HG02798 (cell line): ENCODE measurements around the gene G2E3.
A peak's percentile ranks its signal among the peaks of the same experiment; 100 is the strongest.
"Not testable (repeated sequence)": the region's sequence is repeated elsewhere in the genome, so short reads cannot be mapped to it uniquely, and the experiment has no call there.

Experiments used
- ATAC-seq: cut with Tn5 transposase; IDR thresholded peaks from one replicate; pipeline ENCODE4 v1.9.1; 2021; ENCODE audit warnings: mild to moderate bottlenecking; ENCODE audit not compliant: unreplicated experiment, poor library complexity

The G2E3 gene

GRCh38 chr14:30596935-30597334 is 38.0 kb downstream of the G2E3 start:
- no peak for ATAC-seq

DNA sequence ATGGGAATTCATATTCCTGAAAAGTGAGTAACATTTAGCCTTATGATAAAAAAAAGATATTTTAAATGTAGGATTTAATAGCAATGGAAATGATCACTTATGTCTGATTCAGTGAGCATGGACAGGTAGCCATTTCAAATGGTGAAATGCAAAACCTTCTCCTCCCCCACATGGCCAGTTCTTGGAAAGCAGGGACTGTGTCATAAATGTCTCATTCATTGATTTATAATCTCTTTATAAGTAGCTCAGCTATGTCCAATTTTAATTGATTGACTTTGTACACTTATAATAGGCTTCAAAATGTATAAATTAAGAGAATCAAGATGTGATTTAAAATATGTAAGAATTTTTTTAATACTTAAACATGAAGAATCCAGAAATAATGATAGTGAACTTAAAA is 38.5 kb downstream of the G2E3 start:
- no peak for ATAC-seq

- no peak for ATAC-seq
Observed at GRCh38 chr14:30600922-30601918, 42.3 kb downstream of the G2E3 start.

DNA sequence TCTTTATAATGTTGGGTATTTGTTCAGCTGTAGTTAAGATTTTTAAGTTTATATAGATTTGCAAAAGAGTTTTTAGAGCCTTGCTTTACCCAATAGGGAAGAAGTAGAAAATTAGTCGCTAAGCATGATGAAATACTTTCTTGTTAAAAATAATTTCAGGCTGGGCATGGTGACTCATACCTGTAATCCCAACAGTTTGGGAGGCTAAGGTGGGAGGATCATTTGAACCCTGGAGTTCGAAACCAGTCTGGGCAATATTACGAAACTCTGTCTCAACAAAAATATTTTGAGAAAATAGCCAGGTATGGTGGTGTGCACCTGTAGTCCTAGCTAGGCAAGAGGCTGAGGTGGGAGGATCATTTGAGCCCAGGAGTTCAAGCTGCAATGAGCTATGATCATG is 44.4 kb downstream of the G2E3 start:
- ATAC-seq = no peak

- not testable (repeated sequence) for ATAC-seq
Observed at GRCh38 chr14:30604696-30605095, 45.7 kb downstream of the G2E3 start.

DNA sequence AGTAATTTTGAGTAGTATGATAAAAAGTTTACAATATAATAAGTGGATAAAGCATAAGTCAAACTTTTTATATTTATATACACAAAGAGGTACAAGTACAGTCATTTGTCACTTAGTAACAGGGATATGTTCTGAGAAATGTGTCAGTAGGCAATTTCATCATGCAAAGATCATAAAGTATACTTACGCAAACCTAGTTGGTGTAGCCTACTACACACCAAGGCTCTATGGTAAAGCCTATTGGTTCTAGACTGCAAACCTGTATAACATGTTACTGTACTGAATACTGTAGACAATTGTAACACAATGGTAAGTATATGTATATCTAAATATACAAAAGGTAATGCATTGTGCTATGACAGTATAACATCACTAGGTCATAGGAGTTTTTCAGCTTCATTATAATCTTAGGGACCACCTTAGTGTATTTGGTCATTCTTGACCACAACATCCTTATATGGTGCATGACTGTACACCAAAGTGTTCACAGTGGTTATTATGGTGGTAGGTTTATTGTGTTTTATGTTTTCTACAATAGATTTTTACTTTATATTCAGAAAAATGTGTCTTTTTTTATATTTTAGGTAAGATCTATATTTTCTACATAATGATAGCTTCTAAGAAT is 48.3 kb downstream of the G2E3 start:
- no peak for ATAC-seq

- no peak for ATAC-seq
Observed at GRCh38 chr14:30608533-30609006, 49.6 kb downstream of the G2E3 start.

DNA sequence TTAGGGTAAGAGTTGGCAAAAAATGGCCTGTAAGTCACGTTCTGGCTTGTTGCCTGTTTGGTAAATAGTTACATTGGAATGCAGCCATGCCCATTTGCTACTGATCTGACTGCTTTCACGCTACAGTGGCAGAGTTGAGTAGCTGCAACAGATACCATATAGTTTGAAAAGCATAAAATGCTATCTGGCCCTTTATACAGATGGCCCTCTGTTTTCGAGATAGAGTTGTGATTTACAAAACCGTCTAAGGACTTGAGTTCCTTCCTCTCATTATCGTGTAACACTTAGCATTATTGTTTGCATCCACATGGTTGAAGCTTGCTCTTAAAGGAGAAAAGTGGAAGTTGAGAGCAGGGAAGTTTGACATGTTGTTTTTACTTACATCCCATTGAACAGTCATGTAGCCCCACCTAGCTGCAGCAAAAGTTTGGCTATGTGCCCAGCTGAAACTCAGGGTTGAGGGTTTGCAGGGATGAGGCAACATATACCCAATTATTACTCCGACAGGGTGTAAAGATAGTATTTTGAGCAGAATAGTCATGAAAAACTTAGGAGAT is 51.9 kb downstream of the G2E3 start:
- no peak for ATAC-seq

- ATAC-seq = no peak
Observed at GRCh38 chr14:30614155-30614554, 55.2 kb downstream of the G2E3 start.

DNA sequence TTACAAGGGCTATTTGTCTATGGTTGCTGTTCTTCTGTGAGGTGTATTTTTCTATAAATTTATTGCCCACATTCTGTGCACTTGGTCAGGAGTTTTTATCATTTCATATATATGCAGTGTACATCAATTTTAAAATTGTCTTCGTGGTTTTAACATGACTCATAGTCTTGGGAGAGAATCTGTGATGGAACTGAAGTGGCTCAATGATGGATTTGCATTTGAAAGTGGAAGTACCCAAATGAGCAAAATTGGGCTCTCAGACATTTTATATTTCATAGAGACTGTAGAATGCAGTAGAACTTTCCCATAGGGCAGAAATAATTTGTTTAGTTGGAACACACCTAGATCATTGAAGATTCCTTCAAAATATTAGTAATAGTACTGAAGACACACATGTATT is 61.2 kb downstream of the G2E3 start:
- ATAC-seq = peak; percentile 45

DNA sequence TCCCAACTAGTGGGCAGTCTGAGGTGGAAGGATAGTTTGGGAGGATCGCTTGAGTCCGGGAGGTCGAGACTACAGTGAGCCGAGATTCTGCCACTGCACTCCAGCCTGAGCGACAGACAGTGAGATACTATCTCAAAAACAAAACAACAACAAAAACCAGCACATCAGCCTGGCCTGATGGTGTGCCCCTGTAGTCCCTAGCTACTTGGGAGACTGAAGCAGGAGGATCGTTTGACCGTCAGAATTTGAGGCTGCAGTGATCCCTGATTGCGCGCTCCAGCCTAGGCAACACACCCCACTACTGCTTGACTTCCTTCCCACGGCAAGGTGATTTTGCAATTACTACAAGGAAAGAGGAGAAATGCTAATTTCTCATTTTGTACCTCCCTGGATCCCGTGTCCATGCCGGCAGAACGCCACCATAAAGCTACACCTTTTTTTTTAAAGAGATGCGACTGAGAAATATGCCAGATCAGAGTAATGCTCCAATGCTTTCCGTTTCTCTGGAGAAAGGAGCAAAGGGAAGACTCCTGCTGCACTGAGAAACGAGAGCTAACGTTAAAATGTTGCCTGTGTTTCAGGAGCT is 62.5 kb downstream of the G2E3 start:
- peak; percentile 2 for ATAC-seq

DNA sequence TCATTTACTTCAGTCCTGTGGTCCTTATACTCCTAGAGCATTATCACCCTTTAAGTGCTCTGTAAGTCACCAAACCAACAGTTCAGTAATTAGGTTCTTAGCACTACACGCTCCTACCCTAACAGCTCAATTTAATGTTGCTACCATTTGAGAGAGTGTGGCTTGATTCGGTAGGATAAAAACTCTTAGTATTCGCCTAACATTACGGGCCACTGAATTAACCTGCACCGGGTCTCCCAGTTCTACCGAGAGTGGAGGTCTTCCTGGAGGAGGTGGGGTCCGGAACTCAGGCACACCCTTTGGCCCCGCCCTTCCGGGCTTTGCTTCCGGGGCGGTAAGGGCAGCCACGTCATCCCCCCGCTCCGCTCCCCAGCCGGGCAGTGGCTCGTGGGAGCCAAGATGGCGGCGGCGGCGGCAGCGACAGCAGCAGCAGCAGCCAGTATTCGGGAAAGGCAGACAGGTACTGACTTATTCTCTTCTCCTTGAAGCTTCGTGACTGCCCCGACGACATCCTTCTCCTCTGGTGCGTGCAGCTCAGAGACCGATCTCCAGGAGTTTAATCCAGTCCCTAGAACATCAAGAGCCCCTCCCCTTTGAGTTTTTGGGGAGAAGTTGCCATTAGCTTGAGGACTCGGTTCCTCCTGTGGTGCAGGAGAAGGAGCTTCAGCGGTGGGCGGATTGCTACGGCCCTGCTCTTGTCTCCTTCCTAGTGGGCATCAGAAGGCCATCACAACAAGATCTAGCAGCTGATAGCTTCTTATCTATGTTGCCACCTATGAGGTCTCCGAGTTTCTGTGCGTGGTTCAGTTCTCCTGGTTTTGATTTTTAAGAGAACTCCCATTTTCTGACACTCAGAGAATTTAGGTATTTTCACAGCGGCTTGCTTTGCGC is 63.2 kb downstream of the G2E3 start, which contains the start of gene SCFD1:
TSS of gene SCFD1 (plus strand) at position 380 of the 891 bp plus-strand sequence. CDS start at position 400, 20 bp downstream.
- ATAC-seq = peak; percentile 96

- ATAC-seq = no peak
Observed at GRCh38 chr14:30623412-30624131, 64.6 kb downstream of the G2E3 start.

- ATAC-seq = no peak
Observed at GRCh38 chr14:30624132-30624423, 65.1 kb downstream of the G2E3 start.

DNA sequence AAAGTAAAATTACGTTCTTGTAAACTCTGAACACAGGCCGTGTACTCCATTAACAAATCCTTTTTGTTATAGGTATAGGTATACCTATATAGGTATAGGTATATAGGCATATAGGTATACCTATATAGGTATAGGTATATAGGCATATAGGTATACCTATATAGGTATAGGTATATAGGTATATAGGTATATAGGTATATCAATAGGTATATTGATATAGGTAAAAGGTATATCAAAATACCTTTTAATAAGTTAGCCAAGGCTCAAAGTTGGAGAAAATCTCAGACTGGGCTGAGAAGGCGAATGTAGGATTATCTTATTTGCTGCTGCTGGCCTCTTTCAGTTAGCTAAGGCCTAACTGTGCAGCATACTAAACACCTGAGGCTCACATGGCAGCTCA is 66.6 kb downstream of the G2E3 start:
- no peak for ATAC-seq

- not testable (repeated sequence) for ATAC-seq
Observed at GRCh38 chr14:30629432-30629831, 70.5 kb downstream of the G2E3 start.

DNA sequence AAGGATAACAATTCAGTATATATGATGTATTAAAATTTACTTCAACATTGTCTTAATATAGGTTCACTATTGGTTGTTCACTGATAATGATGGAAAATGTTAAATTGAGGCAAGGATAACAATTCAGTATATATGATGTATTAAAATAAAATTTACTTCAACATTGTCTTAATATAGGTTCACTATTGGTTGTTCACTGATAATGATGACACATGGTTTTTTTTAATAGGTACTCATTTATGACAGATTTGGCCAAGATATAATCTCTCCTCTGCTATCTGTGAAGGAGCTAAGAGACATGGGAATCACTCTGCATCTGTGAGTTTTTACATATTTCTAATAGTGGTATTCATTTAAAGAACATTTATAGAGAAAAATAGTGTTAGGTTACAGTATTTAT is 71.3 kb downstream of the G2E3 start:
- no peak for ATAC-seq

DNA sequence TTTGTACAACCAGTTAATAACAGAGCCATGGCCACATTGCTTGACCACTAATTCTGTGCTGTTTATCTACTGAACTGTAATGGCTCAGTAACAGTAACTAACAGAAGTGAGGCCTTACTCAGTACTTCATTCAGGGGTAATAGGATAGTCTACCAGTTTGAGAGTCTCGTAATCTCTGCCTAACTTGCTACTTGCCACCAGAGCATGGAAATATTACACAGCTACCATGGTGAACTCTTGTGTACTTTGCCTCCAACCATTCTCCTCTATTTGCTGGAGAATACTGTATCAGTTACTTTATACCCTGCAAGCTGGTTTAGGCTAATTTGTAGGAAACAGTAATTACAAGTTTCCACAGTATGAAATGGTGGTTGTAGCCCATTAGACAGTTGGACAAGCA is 73.8 kb downstream of the G2E3 start:
- ATAC-seq = no peak

GRCh38 chr14:30638926-30639325 is 80.0 kb downstream of the G2E3 start:
- no peak for ATAC-seq
